ENCODE data around the gene IL1RL2.

DNA sequence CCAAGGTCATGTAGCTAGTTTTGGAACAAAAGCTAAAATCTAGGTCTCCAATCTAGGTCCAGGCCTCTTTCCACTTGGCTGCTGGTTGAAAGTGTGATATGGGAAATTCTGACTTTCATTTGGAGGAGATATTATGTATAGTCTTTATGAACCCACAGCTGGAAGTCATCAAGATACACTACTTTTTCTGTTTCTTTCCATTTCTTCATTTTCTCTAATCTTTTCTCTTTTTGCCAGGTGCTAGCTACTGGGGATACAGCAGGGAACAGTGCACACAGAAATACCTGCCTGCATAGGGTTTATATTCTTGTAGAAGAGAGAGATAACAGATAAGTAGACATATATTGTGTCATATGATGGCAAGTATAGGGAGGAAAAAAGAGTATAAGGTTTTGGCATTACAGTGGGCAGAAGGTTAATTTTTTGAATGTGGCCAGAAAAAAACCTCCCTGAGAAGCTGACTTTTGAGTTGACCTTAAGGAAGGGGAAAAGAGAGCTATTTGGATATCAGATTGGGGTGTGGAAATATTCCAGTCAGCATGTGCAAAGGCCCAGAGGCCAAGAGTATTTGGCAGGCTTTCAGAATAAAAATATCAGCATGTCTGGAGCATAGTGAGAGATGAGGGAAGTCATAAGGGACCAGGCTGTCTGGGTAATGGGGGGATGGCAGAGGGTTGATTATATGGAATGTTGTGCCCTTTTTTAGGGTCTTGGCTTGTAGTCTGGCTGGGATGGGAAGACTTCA, 28.6 kb upstream of the IL1RL2 start:
- TF ChIP-seq POLR2A (IDR thresholded peaks at IDR 0.05; ENCODE audit: low read length) (no peak), GATA1 (IDR thresholded peaks at IDR 0.05; ENCODE audit: low read depth, low read length) (no peak)
